Measurements from ENCODE around the gene SDR9C7. TPM values are rescaled to one million over a fixed set of nuclear protein-coding genes. Genes with fewer than 3 reads are reported as not detected.
"Not testable (repeated sequence)": the region's sequence is repeated elsewhere in the genome, so short reads cannot be mapped to it uniquely, and the experiment has no call there.

The SDR9C7 gene
- polyA plus RNA-seq, 1 experiment, result not detected

DNA sequence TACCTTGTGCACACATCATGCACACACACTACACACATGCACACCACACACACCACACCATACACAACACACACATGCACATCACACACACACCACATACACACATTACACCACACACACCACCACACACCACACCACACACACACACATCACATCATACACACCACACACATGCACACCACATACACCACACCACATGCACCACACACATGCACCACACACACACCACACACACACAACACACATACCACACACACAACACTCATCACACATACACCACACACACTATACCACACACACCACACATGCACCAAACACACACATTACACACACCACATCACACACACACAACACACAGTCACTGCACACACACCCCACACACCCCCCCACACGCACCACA lies 38.1 kb downstream of the SDR9C7 start:
- no peak overlapping the region for H3K4me3 ChIP-seq (ENCODE audit: low read depth, low read length)
- H3K36me3 ChIP-seq (ENCODE audit: control insufficient read depth, insufficient read depth, low read length), result no peaks in the 10 kb centered on the region
- POLR2A ChIA-PET, result no interaction called here
- H3K27me3 ChIP-seq (ENCODE audit: control insufficient read depth, insufficient read depth, low read length), result no peaks in the 10 kb centered on the region
- TF ChIP-seq, protein P1, sequence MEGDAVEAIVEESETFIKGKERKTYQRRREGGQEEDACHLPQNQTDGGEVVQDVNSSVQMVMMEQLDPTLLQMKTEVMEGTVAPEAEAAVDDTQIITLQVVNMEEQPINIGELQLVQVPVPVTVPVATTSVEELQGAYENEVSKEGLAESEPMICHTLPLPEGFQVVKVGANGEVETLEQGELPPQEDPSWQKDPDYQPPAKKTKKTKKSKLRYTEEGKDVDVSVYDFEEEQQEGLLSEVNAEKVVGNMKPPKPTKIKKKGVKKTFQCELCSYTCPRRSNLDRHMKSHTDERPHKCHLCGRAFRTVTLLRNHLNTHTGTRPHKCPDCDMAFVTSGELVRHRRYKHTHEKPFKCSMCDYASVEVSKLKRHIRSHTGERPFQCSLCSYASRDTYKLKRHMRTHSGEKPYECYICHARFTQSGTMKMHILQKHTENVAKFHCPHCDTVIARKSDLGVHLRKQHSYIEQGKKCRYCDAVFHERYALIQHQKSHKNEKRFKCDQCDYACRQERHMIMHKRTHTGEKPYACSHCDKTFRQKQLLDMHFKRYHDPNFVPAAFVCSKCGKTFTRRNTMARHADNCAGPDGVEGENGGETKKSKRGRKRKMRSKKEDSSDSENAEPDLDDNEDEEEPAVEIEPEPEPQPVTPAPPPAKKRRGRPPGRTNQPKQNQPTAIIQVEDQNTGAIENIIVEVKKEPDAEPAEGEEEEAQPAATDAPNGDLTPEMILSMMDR (IDR thresholded peaks at IDR 0.05; ENCODE audit: insufficient read depth, low read depth, low read length), result no peak
- CTCF ChIA-PET, result no interaction called here
- no peak for DNase-seq (ENCODE audit: low read depth)

- ChIA-PET POLR2A (no interaction called here), CTCF (no interaction called here)
- no peak for DNase-seq (ENCODE audit: low read depth)
- no peaks in the 10 kb centered on the region for H3K27me3 ChIP-seq (ENCODE audit: control insufficient read depth, insufficient read depth, low read length)
- H3K36me3 ChIP-seq (ENCODE audit: control insufficient read depth, insufficient read depth, low read length), result no peaks in the 10 kb centered on the region
- TF ChIP-seq, protein P1 (IDR thresholded peaks at IDR 0.05; ENCODE audit: insufficient read depth, low read depth, low read length), result no peak
- no peak overlapping the region for H3K4me3 ChIP-seq (ENCODE audit: low read depth, low read length)
These were observed 39.4 kb downstream of the SDR9C7 start for GRCh38 chr12:56894698-56895368.

GRCh38 chr12:56891885-56892284 lies 42.3 kb downstream of the SDR9C7 start:
- DNase-seq (ENCODE audit: low read depth); POLR2A ChIA-PET; CTCF ChIA-PET; H3K36me3 ChIP-seq (ENCODE audit: control insufficient read depth, insufficient read depth, low read length); H3K4me3 ChIP-seq (ENCODE audit: low read depth, low read length); H3K27me3 ChIP-seq (ENCODE audit: control insufficient read depth, insufficient read depth, low read length): not testable (repeated sequence)

DNA sequence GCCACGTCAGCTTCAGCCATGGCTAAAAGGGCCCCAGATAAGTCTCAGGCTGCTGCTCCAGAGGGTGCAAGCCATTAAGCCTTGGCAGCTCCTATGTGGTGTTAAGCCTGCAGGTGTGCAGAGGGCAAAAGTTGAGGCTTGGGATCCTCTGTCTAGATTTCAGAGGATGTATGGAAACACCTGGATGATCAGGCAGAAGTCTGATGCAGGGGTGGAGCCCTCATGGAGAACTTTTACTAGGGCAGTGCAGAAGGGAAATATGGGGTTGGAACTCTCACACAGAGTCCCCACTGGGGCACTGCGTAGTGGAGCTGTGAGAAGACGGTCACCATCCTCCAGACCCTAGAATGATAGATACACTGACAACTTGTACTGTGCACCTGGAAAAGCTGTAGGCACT lies 47.9 kb downstream of the SDR9C7 start:
- Histone ChIP-seq H3K36me3 (ENCODE audit: control insufficient read depth, insufficient read depth, low read length) (no peaks in the 10 kb centered on the region), H3K4me3 (ENCODE audit: low read depth, low read length) (no peak overlapping the region), H3K27me3 (ENCODE audit: control insufficient read depth, insufficient read depth, low read length) (no peaks in the 10 kb centered on the region)
- TF ChIP-seq, protein P1 (IDR thresholded peaks at IDR 0.05; ENCODE audit: insufficient read depth, low read depth, low read length), result no peak
- CTCF ChIA-PET, result no interaction called here
- POLR2A ChIA-PET, result no interaction called here
- no peak for DNase-seq (ENCODE audit: low read depth)

DNA sequence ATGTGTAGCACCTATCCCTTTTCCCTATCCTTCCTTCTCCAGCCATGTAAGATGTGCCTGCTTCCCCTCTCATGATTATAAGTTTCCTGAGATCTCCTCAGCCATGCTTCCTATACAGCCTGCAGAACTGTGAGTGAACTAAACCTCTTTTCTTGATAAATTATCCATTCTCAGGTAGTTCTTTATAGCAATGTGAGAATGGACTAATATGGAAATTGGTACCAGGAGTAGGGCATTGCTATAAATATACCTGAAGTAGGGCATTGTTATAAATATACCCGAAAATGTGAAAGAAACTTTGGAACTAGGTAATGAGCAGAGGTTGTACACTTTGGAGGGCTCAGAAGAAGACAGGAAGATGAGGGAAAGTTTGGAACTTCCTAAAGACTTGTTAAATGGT lies 48.9 kb downstream of the SDR9C7 start:
- H3K4me3 ChIP-seq (ENCODE audit: low read depth, low read length), result no peak overlapping the region
- TF ChIP-seq, protein P1 (IDR thresholded peaks at IDR 0.05; ENCODE audit: insufficient read depth, low read depth, low read length), result no peak
- ChIA-PET CTCF (no interaction called here), POLR2A (no interaction called here)
- no peaks in the 10 kb centered on the region for H3K36me3 ChIP-seq (ENCODE audit: control insufficient read depth, insufficient read depth, low read length)
- H3K27me3 ChIP-seq (ENCODE audit: control insufficient read depth, insufficient read depth, low read length), result no peaks in the 10 kb centered on the region
- no peak for DNase-seq (ENCODE audit: low read depth)

DNA sequence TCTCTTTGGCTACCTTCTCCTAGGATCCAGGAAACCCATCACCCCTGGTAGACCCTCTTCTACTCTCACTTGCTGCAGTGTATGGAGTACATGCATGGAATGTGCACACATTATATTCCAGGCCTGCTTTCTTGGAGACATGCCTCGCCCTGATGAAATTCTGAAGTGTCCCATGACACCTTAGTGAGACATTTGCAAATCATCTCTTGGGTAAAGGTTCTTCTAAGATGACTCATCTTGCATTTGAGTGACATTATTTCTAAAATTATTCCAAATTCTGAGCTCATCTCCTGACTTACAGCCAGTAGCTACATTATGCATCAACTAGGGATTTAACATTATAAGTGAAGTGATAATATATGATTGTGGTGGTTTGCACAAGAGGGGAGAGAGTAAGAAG lies 49.8 kb downstream of the SDR9C7 start:
- TF ChIP-seq, protein P1 (IDR thresholded peaks at IDR 0.05; ENCODE audit: insufficient read depth, low read depth, low read length), result no peak
- CTCF ChIA-PET, result interaction anchor here (1.3 kb wide), 1 partner anchor 13 kb away, joined by 3 read pairs; no protein-coding TSS in a partner anchor
- POLR2A ChIA-PET, result no interaction called here
- H3K4me3 ChIP-seq (ENCODE audit: low read depth, low read length), result no peak overlapping the region
- H3K36me3 ChIP-seq (ENCODE audit: control insufficient read depth, insufficient read depth, low read length), result no peaks in the 10 kb centered on the region
- no peaks in the 10 kb centered on the region for H3K27me3 ChIP-seq (ENCODE audit: control insufficient read depth, insufficient read depth, low read length)
- no peak for DNase-seq (ENCODE audit: low read depth)

GRCh38 chr12:56882407-56882806 lies 51.8 kb downstream of the SDR9C7 start:
- H3K27me3 ChIP-seq (ENCODE audit: control insufficient read depth, insufficient read depth, low read length); CTCF ChIA-PET; POLR2A ChIA-PET; DNase-seq (ENCODE audit: low read depth); H3K36me3 ChIP-seq (ENCODE audit: control insufficient read depth, insufficient read depth, low read length); H3K4me3 ChIP-seq (ENCODE audit: low read depth, low read length): not testable (repeated sequence)

All from BJ (cell line).